ENCODE measurements around the gene HBS1L.

HBS1L gene

GRCh38 chr6:134956676-134957075, 97.9 kb downstream of the HBS1L start:
- H3K27ac ChIP-seq, result no peak overlapping the region
- ChIA-PET CTCF (no interaction called here), POLR2A (ENCODE audit: low non-redundant PET) (no interaction called here)
- TF ChIP-seq, protein P1, sequence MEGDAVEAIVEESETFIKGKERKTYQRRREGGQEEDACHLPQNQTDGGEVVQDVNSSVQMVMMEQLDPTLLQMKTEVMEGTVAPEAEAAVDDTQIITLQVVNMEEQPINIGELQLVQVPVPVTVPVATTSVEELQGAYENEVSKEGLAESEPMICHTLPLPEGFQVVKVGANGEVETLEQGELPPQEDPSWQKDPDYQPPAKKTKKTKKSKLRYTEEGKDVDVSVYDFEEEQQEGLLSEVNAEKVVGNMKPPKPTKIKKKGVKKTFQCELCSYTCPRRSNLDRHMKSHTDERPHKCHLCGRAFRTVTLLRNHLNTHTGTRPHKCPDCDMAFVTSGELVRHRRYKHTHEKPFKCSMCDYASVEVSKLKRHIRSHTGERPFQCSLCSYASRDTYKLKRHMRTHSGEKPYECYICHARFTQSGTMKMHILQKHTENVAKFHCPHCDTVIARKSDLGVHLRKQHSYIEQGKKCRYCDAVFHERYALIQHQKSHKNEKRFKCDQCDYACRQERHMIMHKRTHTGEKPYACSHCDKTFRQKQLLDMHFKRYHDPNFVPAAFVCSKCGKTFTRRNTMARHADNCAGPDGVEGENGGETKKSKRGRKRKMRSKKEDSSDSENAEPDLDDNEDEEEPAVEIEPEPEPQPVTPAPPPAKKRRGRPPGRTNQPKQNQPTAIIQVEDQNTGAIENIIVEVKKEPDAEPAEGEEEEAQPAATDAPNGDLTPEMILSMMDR (conservative IDR thresholded peaks at IDR 0.05; ENCODE audit: low read depth), result no peak
- DNase-seq (ENCODE audit: low spot score), result no peak

DNA sequence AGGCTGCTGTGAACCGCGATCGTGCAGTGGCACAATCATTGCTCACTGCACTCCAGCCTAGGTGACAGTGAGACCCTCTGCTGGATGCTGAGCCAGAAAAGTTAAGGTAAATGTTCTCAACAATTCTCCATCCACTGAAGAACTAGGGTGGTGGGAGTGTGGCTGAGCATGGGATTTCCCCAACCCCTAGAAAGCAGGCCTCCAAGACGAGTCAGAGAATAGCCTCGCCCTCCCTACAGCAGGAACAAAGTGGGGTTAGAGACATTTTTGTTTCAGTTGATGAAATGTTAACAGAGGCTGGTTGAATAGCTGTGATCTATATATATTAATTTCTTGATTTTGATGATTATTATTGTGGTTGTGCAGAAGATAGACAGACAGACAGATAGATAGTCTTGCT, 98.6 kb downstream of the HBS1L start:
- no peak overlapping the region for H3K27ac ChIP-seq
- ChIA-PET POLR2A (ENCODE audit: low non-redundant PET) (interaction anchor here (0.7 kb wide), 1 partner anchor 785 kb away, joined by 3 read pairs; no protein-coding TSS in a partner anchor), CTCF (no interaction called here)
- DNase-seq (ENCODE audit: low spot score), result no peak
- TF ChIP-seq, protein P1 (conservative IDR thresholded peaks at IDR 0.05; ENCODE audit: low read depth), result no peak

DNA sequence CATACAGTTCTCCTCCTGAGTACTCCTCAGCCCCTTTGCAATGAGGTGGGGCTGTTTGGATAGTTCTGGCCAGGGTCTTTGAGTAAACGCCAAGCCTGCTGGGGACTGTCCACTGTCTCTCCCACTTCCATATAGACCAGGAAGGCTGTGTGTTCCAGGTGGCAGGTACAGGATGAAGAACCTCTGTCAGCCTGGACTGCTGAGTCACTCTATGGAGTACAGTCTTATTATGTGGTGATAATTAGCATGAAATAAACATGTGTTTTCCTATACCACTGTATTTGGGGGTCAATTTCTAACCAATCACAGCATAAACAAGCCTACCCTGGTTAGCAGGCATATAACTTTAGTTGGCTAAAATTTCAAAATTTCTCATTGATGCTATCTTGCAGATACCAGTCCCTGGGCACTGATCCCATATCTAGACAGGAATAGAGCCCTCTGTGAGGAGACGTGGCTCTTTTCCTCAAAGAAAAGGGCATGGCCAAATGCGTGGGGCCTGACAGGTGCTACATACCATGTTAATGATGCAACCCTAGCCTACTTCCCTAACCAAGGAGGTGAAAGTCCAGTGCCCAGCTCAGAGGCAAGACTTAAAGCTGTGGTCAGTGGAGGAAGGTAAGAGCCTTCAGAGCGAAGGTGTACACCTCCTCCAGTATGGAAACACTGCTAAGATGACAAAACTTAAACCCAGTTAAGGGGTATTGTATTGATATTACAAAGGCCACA, 100.2 kb downstream of the HBS1L start:
- CTCF ChIA-PET, result no interaction called here
- POLR2A ChIA-PET (ENCODE audit: low non-redundant PET), result no interaction called here
- no peak for DNase-seq (ENCODE audit: low spot score)
- TF ChIP-seq, protein P1 (conservative IDR thresholded peaks at IDR 0.05; ENCODE audit: low read depth), result no peak
- H3K27ac ChIP-seq, result no peak overlapping the region

GRCh38 chr6:134951494-134952263, 102.9 kb downstream of the HBS1L start:
- TF ChIP-seq, protein P1 (conservative IDR thresholded peaks at IDR 0.05; ENCODE audit: low read depth), result no peak
- no peak for DNase-seq (ENCODE audit: low spot score)
- ChIA-PET POLR2A (ENCODE audit: low non-redundant PET) (no interaction called here), CTCF (no interaction called here)
- no peak overlapping the region for H3K27ac ChIP-seq

DNA sequence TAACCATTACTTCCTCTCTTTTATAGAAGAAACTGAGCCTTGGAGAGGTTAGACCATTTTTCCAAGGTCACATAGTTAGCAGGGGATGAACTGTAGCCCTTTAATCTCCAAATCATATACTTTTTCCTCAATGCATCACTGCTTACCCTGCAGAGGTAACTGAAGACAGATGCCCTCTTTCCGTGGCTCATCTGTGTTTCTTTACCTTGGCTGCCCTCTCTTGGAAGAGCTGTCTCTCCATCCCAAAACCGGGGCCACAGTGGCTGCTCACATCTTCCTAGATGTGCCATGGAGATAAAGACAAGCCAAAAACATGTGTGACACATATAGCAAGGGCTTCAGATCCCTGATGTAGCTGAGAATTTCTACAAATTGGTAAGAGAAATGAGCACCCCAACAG, 104.1 kb downstream of the HBS1L start:
- H3K27ac ChIP-seq, result no peak overlapping the region
- ChIA-PET CTCF (interaction anchor here (0.6 kb wide), 1 partner anchor 148 kb away, joined by 3 read pairs; no protein-coding TSS in a partner anchor), POLR2A (ENCODE audit: low non-redundant PET) (no interaction called here)
- no peak for DNase-seq (ENCODE audit: low spot score)
- TF ChIP-seq, protein P1 (conservative IDR thresholded peaks at IDR 0.05; ENCODE audit: low read depth), result no peak

DNA sequence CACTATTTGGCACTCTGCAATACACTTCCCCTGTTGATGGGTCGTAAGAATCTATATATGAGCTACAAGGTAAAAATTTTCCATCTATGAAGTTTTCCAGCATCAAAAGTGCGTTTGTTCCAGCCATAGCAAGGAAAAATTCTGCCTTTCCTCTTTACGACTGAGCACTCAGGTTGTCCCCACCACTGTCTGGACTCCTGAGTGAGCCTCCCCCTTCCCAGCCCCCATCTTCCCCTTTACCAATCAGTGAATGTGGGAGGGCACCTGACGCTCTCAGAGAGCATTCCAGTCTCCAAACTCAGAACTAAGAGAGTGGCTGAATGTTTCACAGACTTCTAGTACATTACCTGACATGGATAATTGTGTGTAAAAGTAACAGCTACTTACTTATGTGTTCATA, 104.7 kb downstream of the HBS1L start, which contains the start of gene ALDH8A1:
TSS of gene ALDH8A1 (minus strand) at position 175 of the 400 bp plus-strand sequence. CDS start at position 127, 48 bp downstream.
- TF ChIP-seq, protein P1 (conservative IDR thresholded peaks at IDR 0.05; ENCODE audit: low read depth), result no peak
- no peak within 1 kb of the TSS for H3K27ac ChIP-seq

More for the DNA sequence above, 104.7 kb downstream of the HBS1L start, which contains the start of gene ALDH8A1:
- ChIA-PET CTCF (interaction anchor here (0.6 kb wide), 1 partner anchor 147 kb away, joined by 3 read pairs; no protein-coding TSS in a partner anchor), POLR2A (ENCODE audit: low non-redundant PET) (no interaction called here)
- no peak for DNase-seq (ENCODE audit: low spot score)

Data from RWPE1 (cell line).